ENCODE data around the gene MAPK8IP3. TPM values are rescaled to one million over a fixed set of nuclear protein-coding genes. Genes with fewer than 3 reads are reported as not detected.

The MAPK8IP3 gene
- polyA plus RNA-seq, 1 donor (not counting 4 experiments of a cell fraction or from before 2014, with no cell fraction given) = 11.7 TPM

DNA sequence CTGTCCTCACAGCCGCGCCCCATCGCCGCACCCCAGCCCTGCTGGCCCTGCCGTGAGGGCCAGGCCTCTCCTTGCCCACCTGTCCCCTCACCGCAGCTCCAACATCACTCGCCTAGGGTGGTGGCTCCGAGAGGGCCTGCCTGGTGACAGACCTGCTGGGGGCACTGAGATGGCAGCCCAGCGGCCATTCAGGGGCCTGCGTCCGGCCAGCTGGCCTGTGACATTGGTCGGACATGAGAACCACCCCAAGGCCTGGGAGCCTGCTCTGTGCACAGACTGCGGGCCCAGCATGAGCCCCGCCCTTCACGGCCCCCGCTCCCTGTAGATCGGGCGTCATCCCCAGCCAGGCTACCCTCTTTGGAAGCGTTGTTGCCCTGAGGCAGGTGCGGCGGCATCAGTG lies 53.5 kb downstream of the MAPK8IP3 start:
- Histone ChIP-seq H3K9me3 (ENCODE audit: control insufficient read depth, low read depth, low read length) (no peaks in the 10 kb centered on the region), H3K27ac (ENCODE audit: control insufficient read depth, insufficient read depth, low read length) (no peak overlapping the region), H3K79me2 (ENCODE audit: control insufficient read depth, insufficient read depth, low read length) (no peaks in the 10 kb centered on the region), H3K4me1 (ENCODE audit: control insufficient read depth, extremely low read depth, insufficient read depth, low read length) (peaks cover 15% of the 10 kb centered on the region), H3K9ac (ENCODE audit: control insufficient read depth, extremely low read depth, insufficient read depth, low read length) (no peak overlapping the region), H3K9me1 (ENCODE audit: control insufficient read depth, extremely low read depth, insufficient read depth, low read length) (peaks cover 2% of the 10 kb centered on the region), H2AFZ (ENCODE audit: control insufficient read depth, low read length) (no peak overlapping the region), H4K20me1 (ENCODE audit: control insufficient read depth, extremely low read depth, insufficient read depth, low read length) (no peaks in the 10 kb centered on the region), H3K27me3 (ENCODE audit: control insufficient read depth, extremely low read depth, insufficient read depth, low read length) (no peaks in the 10 kb centered on the region), H3K4me2 (ENCODE audit: control insufficient read depth, extremely low read depth, insufficient read depth, low read depth, low read length) (no peak overlapping the region), H3K4me3 (ENCODE audit: control insufficient read depth in 2 of 3, extremely low read depth in 1 of 3, insufficient read depth in 2 of 3, low read depth in 1 of 3, low read length in 3 of 3) (no peak overlapping the region), H3K36me3 (ENCODE audit: control insufficient read depth in 2 of 2, extremely low read depth in 1 of 2, insufficient read depth in 2 of 2, low read length in 2 of 2) (peaks cover 13 to 23% of the 10 kb centered on the region in 2 experiments)
- no peak for FAIRE-seq
- dilution Hi-C loops (cut with MboI; ENCODE audit: extremely low pct_ligation_motif_present, low sequenced_read_pairs) = no loop called here
- TF ChIP-seq EZH2 (IDR thresholded peaks at IDR 0.05; ENCODE audit: low read length) = no peak
- TF ChIP-seq, protein P1, sequence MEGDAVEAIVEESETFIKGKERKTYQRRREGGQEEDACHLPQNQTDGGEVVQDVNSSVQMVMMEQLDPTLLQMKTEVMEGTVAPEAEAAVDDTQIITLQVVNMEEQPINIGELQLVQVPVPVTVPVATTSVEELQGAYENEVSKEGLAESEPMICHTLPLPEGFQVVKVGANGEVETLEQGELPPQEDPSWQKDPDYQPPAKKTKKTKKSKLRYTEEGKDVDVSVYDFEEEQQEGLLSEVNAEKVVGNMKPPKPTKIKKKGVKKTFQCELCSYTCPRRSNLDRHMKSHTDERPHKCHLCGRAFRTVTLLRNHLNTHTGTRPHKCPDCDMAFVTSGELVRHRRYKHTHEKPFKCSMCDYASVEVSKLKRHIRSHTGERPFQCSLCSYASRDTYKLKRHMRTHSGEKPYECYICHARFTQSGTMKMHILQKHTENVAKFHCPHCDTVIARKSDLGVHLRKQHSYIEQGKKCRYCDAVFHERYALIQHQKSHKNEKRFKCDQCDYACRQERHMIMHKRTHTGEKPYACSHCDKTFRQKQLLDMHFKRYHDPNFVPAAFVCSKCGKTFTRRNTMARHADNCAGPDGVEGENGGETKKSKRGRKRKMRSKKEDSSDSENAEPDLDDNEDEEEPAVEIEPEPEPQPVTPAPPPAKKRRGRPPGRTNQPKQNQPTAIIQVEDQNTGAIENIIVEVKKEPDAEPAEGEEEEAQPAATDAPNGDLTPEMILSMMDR (optimal IDR thresholded peaks at IDR 0.05 in 1 of 3, IDR thresholded peaks at IDR 0.05 in 1 of 3, conservative IDR thresholded peaks at IDR 0.05 in 1 of 3; ENCODE audit: extremely low read depth in 1 of 3, insufficient read depth in 2 of 3, low read length in 3 of 3) = no peak
- no peak for DNase-seq (ENCODE audit: low read depth, low spot score)

DNA sequence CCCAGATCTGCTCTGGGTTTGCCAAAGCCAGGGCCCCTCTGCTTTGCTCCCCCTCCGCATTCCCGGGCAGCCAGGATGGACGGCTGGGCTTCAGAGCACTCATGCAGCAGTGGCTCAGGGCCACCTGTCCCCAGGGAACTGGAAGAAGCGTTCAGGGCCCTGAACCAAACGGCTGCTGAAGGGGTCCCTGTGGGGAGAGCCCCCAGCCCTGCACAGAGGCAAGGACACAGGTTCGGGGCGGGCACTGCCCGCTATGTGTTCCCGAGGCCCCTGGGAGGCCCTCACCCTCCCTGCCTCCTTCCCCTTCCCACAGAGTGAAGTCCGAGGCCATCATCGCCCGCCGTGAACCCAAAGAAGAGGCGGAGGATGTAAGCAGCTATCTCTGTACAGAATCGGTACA lies 54.9 kb downstream of the MAPK8IP3 start:
- no peak overlapping the region for H2AFZ ChIP-seq (ENCODE audit: control insufficient read depth, low read length)
- dilution Hi-C loops (cut with MboI; ENCODE audit: extremely low pct_ligation_motif_present, low sequenced_read_pairs) = no loop called here
- H3K27me3 ChIP-seq (ENCODE audit: control insufficient read depth, extremely low read depth, insufficient read depth, low read length) = no peaks in the 10 kb centered on the region
- H3K9ac ChIP-seq (ENCODE audit: control insufficient read depth, extremely low read depth, insufficient read depth, low read length) = no peak overlapping the region
- DNase-seq (ENCODE audit: low read depth, low spot score) (no peak), FAIRE-seq (no peak)
- peaks cover 17 to 30% of the 10 kb centered on the region in 2 experiments for H3K36me3 ChIP-seq (ENCODE audit: control insufficient read depth in 2 of 2, extremely low read depth in 1 of 2, insufficient read depth in 2 of 2, low read length in 2 of 2)
- H3K27ac ChIP-seq (ENCODE audit: control insufficient read depth, insufficient read depth, low read length) = no peak overlapping the region
- no peaks in the 10 kb centered on the region for H3K79me2 ChIP-seq (ENCODE audit: control insufficient read depth, insufficient read depth, low read length)
- no peaks in the 10 kb centered on the region for H3K9me3 ChIP-seq (ENCODE audit: control insufficient read depth, low read depth, low read length)
- no peak overlapping the region for H3K4me3 ChIP-seq (ENCODE audit: control insufficient read depth in 2 of 3, extremely low read depth in 1 of 3, insufficient read depth in 2 of 3, low read depth in 1 of 3, low read length in 3 of 3)
- no peaks in the 10 kb centered on the region for H3K9me1 ChIP-seq (ENCODE audit: control insufficient read depth, extremely low read depth, insufficient read depth, low read length)
- TF ChIP-seq, protein P1 (optimal IDR thresholded peaks at IDR 0.05 in 1 of 3, IDR thresholded peaks at IDR 0.05 in 1 of 3, conservative IDR thresholded peaks at IDR 0.05 in 1 of 3; ENCODE audit: extremely low read depth in 1 of 3, insufficient read depth in 2 of 3, low read length in 3 of 3) = no peak
- TF ChIP-seq EZH2 (IDR thresholded peaks at IDR 0.05; ENCODE audit: low read length) = no peak
- H3K4me2 ChIP-seq (ENCODE audit: control insufficient read depth, extremely low read depth, insufficient read depth, low read depth, low read length) = no peak overlapping the region
- peaks cover 3% of the 10 kb centered on the region for H3K4me1 ChIP-seq (ENCODE audit: control insufficient read depth, extremely low read depth, insufficient read depth, low read length)
- H4K20me1 ChIP-seq (ENCODE audit: control insufficient read depth, extremely low read depth, insufficient read depth, low read length) = no peaks in the 10 kb centered on the region

Data from keratinocyte (primary cell).